Esophagus muscularis mucosa (tissue), 3 donors: Measurements from ENCODE around the gene CEP44.

Experiments used
- POLR2A ChIP-seq: fragments of 450-650 bp; IDR thresholded peaks from one replicate; pipeline ENCODE4 v1.6.1; 2017; ENCODE audit warnings: antibody characterized with exemption, moderate library complexity, mild to moderate bottlenecking, low read depth
- POLR2AphosphoS5 ChIP-seq, 2 donors: sonication (generic); formaldehyde crosslinking; IDR thresholded peaks; one replicate each; pipeline ENCODE4 v1.6.1; 2017; ENCODE audit warnings: antibody characterized with exemption in 2 of 2
- TF ChIP-seq, protein P1 (sequence below), 3 experiments: fragments of 200-600 bp in 2 of 3; fragments of 450-650 bp in 1 of 3; sonication (generic) in 2 of 3; IDR thresholded peaks; one replicate each; pipeline ENCODE4 v1.5.1; 2017 to 2019; ENCODE audit warnings: antibody characterized with exemption in 3 of 3, mild to moderate bottlenecking in 2 of 3, moderate library complexity in 1 of 3

DNA sequence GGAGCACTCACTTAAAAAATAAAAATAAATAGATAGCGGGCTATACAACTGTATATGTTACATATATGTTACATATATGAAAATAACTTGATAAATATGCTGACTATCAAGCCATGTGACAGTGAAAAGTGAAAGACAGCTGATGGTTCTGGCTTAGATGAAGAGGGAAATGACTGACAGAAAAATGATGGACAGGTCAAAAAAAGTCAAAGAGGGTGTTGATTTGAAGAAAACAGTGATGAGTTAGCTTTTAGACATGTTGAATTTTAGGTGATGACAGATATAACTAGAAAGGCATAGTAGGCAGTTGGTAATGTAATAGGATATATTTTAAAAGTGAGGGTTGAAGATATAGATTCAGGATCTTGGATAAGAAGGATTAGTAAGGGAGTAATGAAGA lies 38.0 kb upstream of the CEP44 start:
- TF ChIP-seq, protein P1, sequence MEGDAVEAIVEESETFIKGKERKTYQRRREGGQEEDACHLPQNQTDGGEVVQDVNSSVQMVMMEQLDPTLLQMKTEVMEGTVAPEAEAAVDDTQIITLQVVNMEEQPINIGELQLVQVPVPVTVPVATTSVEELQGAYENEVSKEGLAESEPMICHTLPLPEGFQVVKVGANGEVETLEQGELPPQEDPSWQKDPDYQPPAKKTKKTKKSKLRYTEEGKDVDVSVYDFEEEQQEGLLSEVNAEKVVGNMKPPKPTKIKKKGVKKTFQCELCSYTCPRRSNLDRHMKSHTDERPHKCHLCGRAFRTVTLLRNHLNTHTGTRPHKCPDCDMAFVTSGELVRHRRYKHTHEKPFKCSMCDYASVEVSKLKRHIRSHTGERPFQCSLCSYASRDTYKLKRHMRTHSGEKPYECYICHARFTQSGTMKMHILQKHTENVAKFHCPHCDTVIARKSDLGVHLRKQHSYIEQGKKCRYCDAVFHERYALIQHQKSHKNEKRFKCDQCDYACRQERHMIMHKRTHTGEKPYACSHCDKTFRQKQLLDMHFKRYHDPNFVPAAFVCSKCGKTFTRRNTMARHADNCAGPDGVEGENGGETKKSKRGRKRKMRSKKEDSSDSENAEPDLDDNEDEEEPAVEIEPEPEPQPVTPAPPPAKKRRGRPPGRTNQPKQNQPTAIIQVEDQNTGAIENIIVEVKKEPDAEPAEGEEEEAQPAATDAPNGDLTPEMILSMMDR (IDR thresholded peaks at IDR 0.05), result no peak
- TF ChIP-seq POLR2AphosphoS5 (IDR thresholded peaks at IDR 0.05) (no peak), POLR2A (no peak)
